Globus pallidus (tissue), 1 donor: ENCODE measurements around the gene CCDC12.
"Not testable (repeated sequence)": the region's sequence is repeated elsewhere in the genome, so short reads cannot be mapped to it uniquely, and the experiment has no call there.

ENCODE experiments used
- DNase-seq: peaks from one replicate; pipeline ENCODE4 v3.0.0-alpha.2; 2015; ENCODE audit warnings: low spot score

The CCDC12 gene

DNA sequence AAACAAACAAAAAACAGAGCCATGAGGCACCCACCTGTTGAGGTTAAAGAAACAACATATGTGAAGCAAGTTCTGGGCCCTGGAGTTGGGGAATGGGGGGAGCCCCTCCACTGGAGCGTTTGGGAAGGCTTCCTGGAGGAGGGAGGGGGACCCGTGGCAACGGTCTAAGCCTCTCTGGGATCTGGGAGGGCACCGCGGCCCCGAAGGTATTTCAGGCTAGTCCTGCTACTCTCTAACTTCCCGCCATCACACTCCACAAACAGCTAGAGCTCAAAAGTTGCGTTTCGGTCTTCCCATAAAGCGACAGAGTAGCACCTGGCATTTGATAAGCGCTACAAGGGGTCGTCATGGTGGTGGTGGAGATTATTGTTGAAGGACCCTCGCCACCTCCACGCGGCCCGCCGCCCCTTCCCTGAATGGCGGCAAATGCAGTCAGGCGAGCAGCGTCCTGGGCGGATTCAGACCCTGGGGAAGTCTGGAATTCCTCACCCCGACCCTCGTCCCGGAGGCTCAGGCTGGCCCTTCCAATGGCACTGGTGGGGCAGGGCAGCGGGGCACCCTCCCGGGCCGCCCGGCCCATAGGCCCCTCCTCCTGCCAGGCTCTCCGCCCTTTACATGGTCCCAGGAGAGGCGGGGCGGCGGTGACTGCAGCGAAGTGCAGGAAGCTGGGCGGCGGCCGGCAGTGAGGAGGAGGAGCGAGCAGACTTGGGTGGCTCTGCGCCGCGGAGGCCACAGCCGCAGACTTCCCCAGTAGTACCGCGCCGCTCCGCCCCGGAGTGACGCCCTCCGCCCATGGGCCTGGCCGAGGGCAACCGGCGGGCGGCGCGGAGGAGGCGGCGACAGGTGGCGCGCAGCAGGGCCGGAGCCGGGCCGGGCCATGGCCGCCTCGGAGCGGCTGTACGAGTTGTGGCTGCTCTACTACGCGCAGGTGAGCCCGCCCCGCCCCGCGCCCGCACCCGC is 2.7 kb upstream of the CCDC12 start, which contains the start of gene NBEAL2:
NBEAL2 (plus strand) TSS at position 682 of the 960 bp plus-strand sequence; CDS start at position 878, 196 bp downstream.
- DNase-seq: peak; percentile 71

DNA sequence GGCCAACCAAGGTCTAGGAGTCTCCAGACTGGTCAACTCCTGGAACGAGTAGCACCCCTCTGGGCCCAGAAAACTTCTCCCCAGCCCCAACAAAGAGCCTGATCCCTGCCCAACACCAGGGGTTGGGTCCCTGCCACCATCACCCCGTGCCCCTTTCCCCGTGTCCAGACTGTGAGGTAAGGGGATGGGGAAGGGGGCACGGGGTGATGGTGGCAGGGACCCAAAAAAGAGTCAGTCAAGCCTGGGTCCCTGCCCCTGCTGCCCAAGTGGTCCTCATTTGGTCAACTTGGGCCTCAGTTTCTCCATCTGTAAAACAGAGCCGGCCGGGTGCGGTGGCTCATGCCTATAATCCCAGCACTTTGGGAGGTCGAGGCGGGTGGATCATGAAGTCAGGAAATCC is 1.8 kb upstream of the CCDC12 start:
- DNase-seq: no peak

DNA sequence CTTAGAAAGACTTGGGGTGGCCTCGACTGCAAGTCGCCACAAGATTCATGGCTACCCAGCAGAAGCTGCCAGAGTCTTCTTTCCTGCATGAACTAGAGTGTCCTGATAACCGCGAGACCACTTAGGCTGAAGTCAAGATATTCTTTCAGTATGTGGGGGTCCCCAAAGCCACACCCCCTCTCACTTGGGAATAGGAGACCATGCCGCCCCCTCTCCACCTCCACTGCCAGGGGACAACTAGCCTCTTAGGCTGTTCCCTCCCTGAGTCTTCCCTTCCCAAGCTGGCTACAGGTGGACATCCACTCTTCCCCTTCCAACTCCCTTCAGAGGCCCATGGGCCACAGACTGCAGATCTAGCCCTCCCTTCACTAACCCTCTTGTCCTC is 1.3 kb upstream of the CCDC12 start:
- DNase-seq: no peak

DNA sequence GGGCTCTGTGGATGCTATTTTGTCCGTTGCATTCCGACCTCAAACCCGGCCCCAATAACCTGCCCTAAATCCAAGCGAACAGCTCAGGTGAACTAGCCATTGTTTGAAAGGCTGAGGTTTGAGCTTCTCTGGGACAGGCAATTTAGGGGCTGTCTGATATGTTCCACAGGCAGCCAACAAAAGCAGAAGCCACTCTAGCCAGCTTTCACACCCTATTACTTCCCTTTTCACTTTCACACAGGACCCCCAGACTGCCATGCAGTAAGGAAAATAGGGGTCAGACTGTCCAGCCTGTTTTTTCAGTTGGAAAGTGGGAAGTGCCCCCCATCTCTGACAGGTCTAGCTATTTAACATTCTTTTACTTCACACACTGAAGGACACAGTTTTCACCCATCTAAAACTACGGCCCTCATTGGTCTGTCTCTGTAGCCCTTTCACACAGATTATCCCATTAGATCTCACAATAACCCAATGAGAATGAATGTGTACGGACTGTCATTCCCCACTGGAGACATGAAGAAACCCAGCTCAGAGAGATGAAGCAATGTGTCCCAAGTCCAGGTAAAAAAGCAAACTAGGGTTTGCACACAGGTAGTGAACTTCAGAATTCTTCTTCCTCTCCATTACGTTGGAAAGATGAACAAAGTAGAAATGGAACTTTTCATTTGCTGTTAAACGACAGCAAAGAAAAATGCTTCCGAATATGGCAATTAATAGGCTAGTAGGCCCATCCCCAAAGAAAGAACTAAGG is 1.9 kb downstream of the CCDC12 start:
- no peak for DNase-seq

DNA sequence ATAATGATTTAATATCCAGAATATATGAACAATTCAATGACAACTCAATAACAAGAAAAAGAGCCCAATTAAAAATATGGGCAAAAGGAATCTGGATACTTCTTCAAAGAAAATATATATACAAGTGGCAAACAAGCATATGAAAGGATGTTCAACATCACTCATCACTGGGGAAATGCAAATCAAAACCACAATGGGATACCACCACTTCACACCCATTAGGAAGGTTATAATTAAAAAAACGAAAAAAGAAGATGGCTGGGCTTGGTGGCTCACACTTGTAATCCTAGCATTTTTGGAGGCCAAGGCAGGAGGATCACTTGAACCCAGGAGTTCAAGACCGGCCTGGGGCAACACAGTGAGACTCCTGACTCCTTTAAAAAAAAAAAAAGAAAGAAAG is 4.1 kb downstream of the CCDC12 start:
- no peak for DNase-seq

DNA sequence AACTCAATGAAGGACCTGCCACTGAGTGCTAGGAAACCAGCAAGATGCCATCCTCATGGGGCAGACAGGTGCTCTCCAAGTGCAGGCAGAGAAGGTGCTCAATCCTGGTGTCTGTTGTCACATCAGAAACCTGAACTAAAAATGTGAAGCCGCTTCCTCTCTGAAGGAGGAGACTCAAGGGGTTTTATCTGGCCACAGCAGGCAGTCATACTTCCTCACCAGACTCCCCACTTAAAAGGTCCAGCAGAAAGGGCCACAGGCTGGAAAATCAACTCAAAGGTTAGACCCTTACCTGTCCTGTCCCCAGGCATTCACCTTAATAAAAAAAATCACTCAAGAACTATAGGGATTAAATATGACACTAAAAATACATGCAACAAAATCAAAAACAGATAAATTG is 4.8 kb downstream of the CCDC12 start:
- DNase-seq: no peak

DNA sequence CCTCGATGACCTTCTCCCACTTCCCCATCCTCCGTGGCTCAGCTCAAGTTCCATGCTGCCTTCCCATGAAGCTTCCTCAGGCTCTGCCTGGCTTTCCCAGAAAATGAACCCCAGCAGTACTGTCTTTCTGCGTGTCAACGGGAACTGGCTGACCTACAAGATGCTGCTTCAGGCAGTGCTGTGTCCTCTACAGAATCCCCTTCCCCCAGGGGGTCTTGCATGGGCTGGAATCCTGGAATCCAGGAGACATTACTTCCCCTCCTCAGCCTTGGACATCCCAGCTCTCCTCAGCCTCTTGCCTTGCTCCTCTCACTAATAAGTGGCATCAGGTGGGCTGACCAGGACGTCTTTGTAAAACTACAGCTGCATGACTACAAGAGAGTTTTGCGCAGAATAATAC is 5.4 kb downstream of the CCDC12 start:
- no peak for DNase-seq

DNA sequence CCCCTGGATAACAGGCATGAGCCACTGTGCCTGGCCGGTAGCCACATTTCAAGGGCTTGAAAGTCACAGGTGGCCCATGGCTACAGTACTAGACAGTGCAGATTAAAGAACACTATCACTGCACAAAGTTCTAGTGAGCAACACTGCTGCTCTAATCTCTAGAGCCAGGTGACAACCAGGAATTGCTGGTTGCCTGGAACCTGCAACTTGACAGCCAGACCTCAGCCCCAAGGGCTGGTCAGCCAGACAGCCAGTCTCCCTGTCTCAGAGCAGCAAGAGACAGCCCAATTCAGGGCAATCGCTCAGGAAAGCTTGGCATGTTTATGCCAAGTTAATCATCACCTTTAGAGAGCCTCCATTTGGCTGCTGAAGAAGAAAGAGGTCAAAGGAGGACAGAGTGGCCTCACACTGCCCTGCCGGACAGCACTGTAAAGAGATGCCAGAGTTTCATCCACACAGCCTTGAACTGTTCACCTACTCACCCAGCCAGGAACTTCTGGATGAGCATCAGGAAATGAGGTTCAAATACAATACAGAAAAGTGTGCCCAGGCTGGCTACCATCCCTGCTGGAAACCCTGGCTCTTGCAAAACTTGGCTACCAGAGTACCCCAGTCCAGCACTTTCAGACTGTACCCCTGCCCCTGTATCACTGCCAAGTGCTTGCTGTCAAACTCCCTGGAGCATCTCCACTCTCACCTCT is 6.0 kb downstream of the CCDC12 start:
- no peak for DNase-seq

DNA sequence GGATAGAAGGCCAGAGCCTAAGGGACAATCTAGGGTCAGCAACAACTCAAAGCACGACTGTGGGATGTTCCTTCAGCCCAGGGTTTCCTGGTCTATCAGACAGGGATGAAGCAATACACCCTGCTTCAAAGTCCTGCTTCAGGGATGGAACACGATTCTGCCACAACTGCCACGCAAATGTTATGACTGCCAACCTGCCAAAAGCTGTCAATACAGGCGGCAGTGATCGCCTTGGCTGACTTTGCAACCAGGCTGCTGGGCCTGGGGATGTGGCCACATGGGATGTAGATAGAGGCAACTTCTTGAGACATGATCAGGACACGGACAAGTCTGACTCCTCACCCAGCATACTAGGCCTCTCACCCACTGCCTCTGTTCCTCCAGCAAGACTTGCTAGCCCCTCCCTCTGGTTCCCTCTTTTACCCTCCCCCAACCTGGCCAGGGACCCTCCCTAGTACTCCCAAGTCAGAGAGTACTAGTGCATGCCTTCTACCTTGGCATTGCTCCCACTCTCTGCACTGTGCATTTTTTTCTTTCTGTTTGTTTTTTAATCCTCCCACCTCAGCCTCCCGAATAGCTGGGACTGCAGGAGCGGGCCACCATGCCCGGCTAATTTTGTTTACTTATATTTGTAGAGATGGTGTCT is 7.6 kb downstream of the CCDC12 start:
- no peak for DNase-seq

DNA sequence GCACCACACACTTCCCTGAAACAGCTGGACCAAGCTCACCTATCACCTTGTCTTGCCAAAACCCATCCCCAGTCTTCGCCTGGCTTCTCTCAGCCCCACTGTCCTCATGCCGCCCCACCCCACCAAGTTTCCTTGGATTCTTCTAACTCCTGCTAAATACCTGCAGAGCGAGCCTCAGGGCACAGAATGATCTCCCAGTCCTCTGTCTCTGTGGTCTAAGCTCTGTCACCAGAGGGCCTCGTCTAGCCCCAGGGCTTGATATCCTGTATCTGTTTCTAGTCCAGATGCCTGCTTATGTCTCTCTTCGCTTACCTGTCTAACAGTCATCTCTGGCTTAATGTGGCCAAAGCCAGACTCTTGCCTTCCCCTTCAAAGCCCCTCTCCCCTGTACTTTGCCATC is 9.7 kb downstream of the CCDC12 start:
- DNase-seq: no peak

DNA sequence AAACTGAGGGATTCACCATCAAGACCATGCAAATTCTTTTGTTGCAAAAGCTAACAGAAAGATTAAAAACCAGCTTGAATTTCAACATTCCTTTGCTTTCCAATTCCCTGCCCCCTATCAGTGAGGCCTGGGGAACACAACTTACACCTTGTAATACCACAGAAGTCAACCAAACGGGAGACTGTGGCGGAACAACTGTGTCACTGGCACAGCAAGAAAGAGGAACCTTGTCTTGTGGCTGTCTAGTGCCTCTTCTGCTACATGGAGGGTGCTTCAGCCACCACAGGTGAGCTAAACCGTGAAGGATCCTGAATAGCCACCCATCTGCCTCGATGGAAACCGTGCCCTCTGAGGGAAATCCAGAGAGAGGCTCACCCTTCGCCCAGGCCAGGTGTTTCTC is 11.4 kb downstream of the CCDC12 start:
- DNase-seq: no peak

DNA sequence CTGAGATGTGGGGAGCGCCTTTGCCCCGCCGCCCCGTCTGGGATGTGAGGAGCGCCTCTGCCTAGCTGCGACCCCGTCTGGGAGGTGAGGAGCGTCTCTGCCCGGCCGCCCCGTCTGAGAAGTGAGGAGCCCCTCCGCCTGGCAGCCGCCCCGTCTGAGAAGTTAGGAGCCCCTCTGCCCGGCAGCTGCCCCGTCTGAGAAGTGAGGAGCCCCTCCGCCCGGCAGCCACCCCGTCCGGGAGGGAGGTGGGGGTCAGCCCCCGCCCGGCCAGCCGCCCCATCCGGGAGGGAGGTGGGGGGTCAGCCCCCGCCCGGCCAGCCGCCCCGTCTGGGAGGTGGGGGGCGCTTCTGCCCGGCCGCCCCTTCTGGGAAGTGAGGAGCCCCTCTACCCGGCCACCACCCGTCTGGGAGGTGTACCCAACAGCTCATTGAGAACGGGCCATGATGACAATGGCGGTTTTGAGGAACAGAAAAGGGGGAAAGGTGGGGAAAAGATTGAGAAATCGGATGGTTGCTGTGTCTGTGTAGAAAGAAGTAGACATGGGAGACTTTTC is 12.4 kb downstream of the CCDC12 start:
- not testable (repeated sequence) for DNase-seq

DNA sequence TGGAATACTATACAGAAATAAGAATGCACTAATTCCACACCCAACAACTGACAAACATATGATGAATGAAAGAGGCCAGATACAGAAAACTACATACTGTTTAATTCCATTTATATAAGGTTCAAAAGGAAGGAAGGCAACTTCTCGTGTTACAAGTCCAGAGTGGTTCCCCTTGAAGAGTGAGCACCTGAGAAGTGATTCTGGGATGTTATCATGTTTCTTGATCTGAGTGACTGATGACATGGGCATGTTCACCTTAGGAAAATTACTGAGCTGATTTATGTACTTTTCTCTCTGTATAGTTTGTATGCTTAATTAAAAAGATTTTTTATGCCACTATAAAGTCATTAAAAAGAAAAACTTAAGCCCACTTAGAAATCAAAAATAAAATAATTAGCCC is 13.6 kb downstream of the CCDC12 start:
- no peak for DNase-seq

DNA sequence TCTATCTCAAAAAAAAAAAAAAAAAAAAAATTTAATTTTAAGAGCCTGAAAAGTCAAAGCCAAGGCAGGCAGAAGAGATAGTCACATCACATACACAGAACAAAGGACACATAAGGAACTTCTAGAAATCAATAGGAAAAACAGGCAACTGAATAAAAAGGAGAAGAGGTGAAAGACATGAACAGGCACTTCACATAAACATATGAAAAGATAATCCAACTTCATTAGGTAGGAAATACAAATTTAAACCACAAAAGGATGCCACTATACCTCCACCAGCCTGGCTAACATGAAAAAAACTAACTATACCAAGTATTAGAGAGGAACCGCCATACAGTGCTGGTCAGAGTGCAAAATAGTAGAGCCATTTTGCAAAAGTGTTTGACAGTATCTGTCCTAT is 14.1 kb downstream of the CCDC12 start:
- no peak for DNase-seq

DNA sequence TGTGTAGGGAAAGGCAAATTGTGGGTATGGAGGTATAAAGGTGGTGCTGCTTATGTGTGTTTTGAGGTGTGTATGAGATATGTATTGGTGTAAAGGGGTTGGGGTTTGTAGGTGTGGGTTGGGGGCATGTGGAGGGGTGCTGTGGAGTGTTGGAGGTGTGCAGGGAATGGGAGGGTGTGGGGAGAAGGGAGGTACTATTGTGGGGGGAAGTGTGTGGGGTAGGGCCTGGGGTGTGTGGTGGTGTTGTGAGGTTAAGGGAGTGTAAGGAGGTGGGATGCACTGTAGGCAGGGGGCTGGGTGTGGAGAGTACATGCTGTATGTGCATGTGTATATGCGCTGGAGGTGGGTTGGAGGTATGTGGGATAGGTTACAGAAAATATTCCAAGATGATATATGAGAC is 15.7 kb downstream of the CCDC12 start:
- DNase-seq: no peak

DNA sequence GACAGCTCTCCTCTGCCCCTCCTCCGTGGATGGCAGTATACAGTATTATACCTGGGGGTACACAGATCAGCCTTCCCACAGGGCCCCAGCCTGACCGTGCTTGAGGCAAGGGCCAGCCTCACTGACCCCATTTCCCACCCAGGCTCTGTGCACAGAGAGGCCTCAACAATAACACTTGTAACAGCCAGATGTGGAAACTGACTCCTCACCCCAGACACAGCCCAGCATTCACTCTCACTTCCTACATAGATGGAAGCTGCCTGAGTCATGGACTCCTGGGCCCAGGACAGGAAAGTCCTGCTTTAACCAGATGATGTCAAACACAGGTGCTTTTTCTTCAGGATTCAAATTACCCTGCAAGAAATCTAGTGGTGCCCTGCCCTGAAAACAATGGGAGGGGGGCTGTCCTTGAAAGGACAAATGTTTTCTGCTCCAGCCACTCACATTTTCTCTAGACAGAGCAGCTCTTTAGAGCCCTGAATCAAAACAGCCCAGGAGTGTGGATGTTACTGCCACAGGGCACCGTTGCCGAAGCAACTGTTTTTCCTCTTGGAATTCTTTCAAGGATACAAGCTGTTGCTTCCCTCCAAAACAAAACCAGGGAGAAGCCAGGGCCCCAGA is 16.4 kb downstream of the CCDC12 start:
- no peak for DNase-seq

DNA sequence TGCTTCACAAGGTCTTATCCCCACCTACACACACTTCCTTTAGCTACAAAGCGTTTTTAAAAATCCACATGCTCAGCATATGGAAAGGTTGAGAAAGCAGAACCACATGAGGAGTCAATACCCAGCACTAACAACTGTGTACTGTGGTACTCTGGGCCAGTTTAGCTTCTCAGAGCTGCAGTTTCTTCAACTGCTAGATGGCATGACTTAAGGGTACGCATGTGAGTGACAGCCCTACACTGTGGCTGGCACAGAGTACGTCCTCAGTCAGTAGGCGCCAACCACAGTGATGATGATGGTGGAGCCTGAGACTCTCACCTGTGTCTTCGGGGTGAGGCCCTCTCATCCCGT is 17.4 kb downstream of the CCDC12 start:
- DNase-seq: no peak

DNA sequence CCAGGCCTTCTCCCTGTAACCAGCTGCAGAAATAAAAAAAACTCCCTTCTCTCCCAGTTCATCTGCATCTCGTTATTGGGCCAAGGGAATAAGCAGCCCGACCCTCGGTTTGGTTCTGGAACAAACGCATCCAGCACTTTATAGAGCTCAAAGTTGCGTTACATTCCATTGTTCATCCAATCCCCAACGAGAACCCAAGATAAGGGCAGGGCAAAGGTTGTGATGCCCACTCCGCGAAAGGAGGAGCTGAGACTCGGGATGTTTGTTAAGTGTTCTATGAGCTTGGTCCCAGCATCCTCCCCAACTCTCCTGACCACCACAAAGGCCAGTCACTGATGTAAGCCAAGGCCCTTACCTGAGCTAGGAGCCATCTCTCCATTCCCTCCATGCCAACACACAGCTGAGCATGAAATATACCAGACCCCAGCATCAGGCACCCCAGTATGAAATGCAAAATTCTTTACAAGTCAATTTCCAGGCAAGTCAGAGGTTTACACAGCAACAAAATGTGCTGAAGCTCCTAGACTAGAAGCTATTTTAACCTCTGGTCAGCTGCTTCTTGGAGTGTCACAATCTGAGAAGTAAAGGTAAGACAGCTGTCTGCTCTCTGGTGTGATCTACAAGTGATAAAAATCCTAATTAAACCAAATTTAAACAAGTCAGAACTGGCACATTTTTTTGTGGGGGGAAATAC is 17.9 kb downstream of the CCDC12 start:
- DNase-seq: no peak

DNA sequence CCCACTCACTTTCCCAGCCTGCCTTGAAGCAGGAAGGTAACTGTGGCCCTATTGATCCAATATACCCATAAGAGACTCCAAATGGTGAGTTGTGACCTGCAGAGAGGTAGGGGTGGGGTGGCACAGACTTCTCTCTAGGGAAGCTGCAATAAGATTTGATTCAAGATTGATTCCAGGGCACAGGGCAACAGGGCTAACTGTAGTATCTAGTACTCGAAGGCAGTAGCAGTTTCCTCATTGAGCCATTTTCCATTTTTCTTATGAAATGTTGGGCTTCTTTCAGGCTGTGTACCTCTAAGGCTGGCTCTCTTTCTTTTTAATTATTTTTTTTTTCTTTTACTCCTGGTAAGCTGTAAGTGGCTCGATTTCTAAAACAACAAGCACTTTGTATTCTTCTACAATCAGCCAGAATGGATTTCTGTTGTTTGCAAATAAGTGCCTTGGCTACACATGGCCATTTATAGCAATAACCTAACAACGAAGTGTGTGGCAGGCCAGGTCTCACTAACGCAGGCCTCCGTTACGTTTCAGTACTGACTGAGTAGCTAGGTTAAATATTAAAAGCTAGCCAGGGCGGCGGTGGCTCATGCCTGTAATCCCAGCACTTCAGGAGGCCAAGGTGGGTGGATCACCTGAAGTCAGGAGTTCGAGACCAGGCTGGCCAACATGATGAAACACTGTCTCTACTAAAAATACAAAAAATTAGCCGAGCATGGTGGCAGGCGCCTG is 19.3 kb downstream of the CCDC12 start:
- no peak for DNase-seq

DNA sequence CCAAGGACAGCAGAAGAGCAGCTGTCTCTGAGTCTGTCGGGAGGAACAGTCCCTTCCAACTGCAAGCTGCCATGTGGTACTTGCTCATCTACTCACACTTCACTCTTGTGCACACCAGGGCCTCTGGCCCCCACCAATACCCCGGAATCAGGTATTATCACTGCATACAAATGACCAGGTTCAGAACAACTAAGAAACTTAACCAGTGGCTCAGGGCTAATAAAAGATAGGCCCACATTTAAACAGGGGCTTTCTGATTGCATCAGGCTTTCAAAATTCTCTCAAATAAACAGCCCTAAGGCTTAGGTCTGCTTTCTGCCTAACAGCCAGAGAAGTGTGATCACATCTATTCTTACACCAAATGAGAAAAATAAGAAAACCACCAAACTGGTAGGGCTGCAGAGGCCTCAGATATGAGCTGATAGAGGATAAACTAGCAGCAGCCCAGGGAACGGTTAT is 20.7 kb downstream of the CCDC12 start:
- DNase-seq: no peak
